ENCODE measurements around the gene SOX9.
A peak's percentile ranks its signal among the peaks of the same experiment; 100 is the strongest.
"Not testable (repeated sequence)": the region's sequence is repeated elsewhere in the genome, so short reads cannot be mapped to it uniquely, and the experiment has no call there.

SOX9 gene

GRCh38 chr17:72141336-72141735, 20.5 kb downstream of the SOX9 start:
- no peak overlapping the region for H3K4me3 ChIP-seq (ENCODE audit: low read length in 2 of 2)
- H3K27me3 ChIP-seq (ENCODE audit: control insufficient read depth in 2 of 2, insufficient read depth in 2 of 2, low read length in 2 of 2): no peaks in the 10 kb centered on the region
- H3K9me3 ChIP-seq (ENCODE audit: control insufficient read depth in 2 of 2, low read length in 2 of 2): no peaks in the 10 kb centered on the region
- H3K9ac ChIP-seq (ENCODE audit: low read depth in 1 of 2, low read length in 2 of 2): no peak overlapping the region
- H3K4me1 ChIP-seq (ENCODE audit: control insufficient read depth in 2 of 2, insufficient read depth in 2 of 2, low read length in 2 of 2): peaks cover 0 to 10% of the 10 kb centered on the region in 2 donors
- H3K27ac ChIP-seq (ENCODE audit: low read depth in 2 of 2, low read length in 2 of 2): no peak overlapping the region
- no peaks in the 10 kb centered on the region for H3K36me3 ChIP-seq (ENCODE audit: control insufficient read depth in 2 of 2, insufficient read depth in 2 of 2, low read length in 2 of 2)

- not testable (repeated sequence) for H3K27ac ChIP-seq (ENCODE audit: low read depth in 2 of 2, low read length in 2 of 2); H3K27me3 ChIP-seq (ENCODE audit: control insufficient read depth in 2 of 2, insufficient read depth in 2 of 2, low read length in 2 of 2); H3K4me1 ChIP-seq (ENCODE audit: control insufficient read depth in 2 of 2, insufficient read depth in 2 of 2, low read length in 2 of 2); H3K4me3 ChIP-seq (ENCODE audit: low read length in 2 of 2); H3K9ac ChIP-seq (ENCODE audit: low read depth in 1 of 2, low read length in 2 of 2); H3K36me3 ChIP-seq (ENCODE audit: control insufficient read depth in 2 of 2, insufficient read depth in 2 of 2, low read length in 2 of 2); H3K9me3 ChIP-seq (ENCODE audit: control insufficient read depth in 2 of 2, low read length in 2 of 2)
Observed at GRCh38 chr17:72142097-72142496, 21.3 kb downstream of the SOX9 start.

- Histone ChIP-seq H3K27me3 (ENCODE audit: control insufficient read depth in 2 of 2, insufficient read depth in 2 of 2, low read length in 2 of 2) (no peaks in the 10 kb centered on the region), H3K4me3 (ENCODE audit: low read length in 2 of 2) (no peak overlapping the region), H3K27ac (ENCODE audit: low read depth in 2 of 2, low read length in 2 of 2) (no peak overlapping the region), H3K9ac (ENCODE audit: low read depth in 1 of 2, low read length in 2 of 2) (no peak overlapping the region), H3K36me3 (ENCODE audit: control insufficient read depth in 2 of 2, insufficient read depth in 2 of 2, low read length in 2 of 2) (no peaks in the 10 kb centered on the region), H3K9me3 (ENCODE audit: control insufficient read depth in 2 of 2, low read length in 2 of 2) (no peaks in the 10 kb centered on the region), H3K4me1 (ENCODE audit: control insufficient read depth in 2 of 2, insufficient read depth in 2 of 2, low read length in 2 of 2) (peaks cover 0 to 10% of the 10 kb centered on the region in 2 donors)
Observed at GRCh38 chr17:72142614-72143013, 21.8 kb downstream of the SOX9 start.

GRCh38 chr17:72143245-72143644, 22.4 kb downstream of the SOX9 start:
- Histone ChIP-seq H3K27me3 (ENCODE audit: control insufficient read depth in 2 of 2, insufficient read depth in 2 of 2, low read length in 2 of 2) (no peaks in the 10 kb centered on the region), H3K9ac (ENCODE audit: low read depth in 1 of 2, low read length in 2 of 2) (peak overlapping the region in 1 of 2 donors; percentile 15), H3K4me3 (ENCODE audit: low read length in 2 of 2) (no peak overlapping the region), H3K9me3 (ENCODE audit: control insufficient read depth in 2 of 2, low read length in 2 of 2) (no peaks in the 10 kb centered on the region), H3K4me1 (ENCODE audit: control insufficient read depth in 2 of 2, insufficient read depth in 2 of 2, low read length in 2 of 2) (peaks cover 0 to 10% of the 10 kb centered on the region in 2 donors), H3K36me3 (ENCODE audit: control insufficient read depth in 2 of 2, insufficient read depth in 2 of 2, low read length in 2 of 2) (no peaks in the 10 kb centered on the region), H3K27ac (ENCODE audit: low read depth in 2 of 2, low read length in 2 of 2) (peak overlapping the region in 1 of 2 donors; percentile 40)

GRCh38 chr17:72144101-72144500, 23.3 kb downstream of the SOX9 start:
- no peaks in the 10 kb centered on the region for H3K9me3 ChIP-seq (ENCODE audit: control insufficient read depth in 2 of 2, low read length in 2 of 2)
- H3K27me3 ChIP-seq (ENCODE audit: control insufficient read depth in 2 of 2, insufficient read depth in 2 of 2, low read length in 2 of 2): no peaks in the 10 kb centered on the region
- H3K4me3 ChIP-seq (ENCODE audit: low read length in 2 of 2): no peak overlapping the region
- no peak overlapping the region for H3K9ac ChIP-seq (ENCODE audit: low read depth in 1 of 2, low read length in 2 of 2)
- no peaks in the 10 kb centered on the region for H3K36me3 ChIP-seq (ENCODE audit: control insufficient read depth in 2 of 2, insufficient read depth in 2 of 2, low read length in 2 of 2)
- peaks cover 0 to 10% of the 10 kb centered on the region in 2 donors for H3K4me1 ChIP-seq (ENCODE audit: control insufficient read depth in 2 of 2, insufficient read depth in 2 of 2, low read length in 2 of 2)
- no peak overlapping the region for H3K27ac ChIP-seq (ENCODE audit: low read depth in 2 of 2, low read length in 2 of 2)

GRCh38 chr17:72145562-72145961, 24.7 kb downstream of the SOX9 start:
- H3K36me3 ChIP-seq (ENCODE audit: control insufficient read depth in 2 of 2, insufficient read depth in 2 of 2, low read length in 2 of 2): no peaks in the 10 kb centered on the region
- H3K27ac ChIP-seq (ENCODE audit: low read depth in 2 of 2, low read length in 2 of 2): no peak overlapping the region
- no peak overlapping the region for H3K9ac ChIP-seq (ENCODE audit: low read depth in 1 of 2, low read length in 2 of 2)
- H3K9me3 ChIP-seq (ENCODE audit: control insufficient read depth in 2 of 2, low read length in 2 of 2): no peaks in the 10 kb centered on the region
- no peaks in the 10 kb centered on the region for H3K27me3 ChIP-seq (ENCODE audit: control insufficient read depth in 2 of 2, insufficient read depth in 2 of 2, low read length in 2 of 2)
- H3K4me1 ChIP-seq (ENCODE audit: control insufficient read depth in 2 of 2, insufficient read depth in 2 of 2, low read length in 2 of 2): peaks cover 0 to 10% of the 10 kb centered on the region in 2 donors
- H3K4me3 ChIP-seq (ENCODE audit: low read length in 2 of 2): no peak overlapping the region

- Histone ChIP-seq H3K4me3 (ENCODE audit: low read length in 2 of 2) (no peak overlapping the region), H3K4me1 (ENCODE audit: control insufficient read depth in 2 of 2, insufficient read depth in 2 of 2, low read length in 2 of 2) (peaks cover 0 to 10% of the 10 kb centered on the region in 2 donors), H3K9me3 (ENCODE audit: control insufficient read depth in 2 of 2, low read length in 2 of 2) (no peaks in the 10 kb centered on the region), H3K27ac (ENCODE audit: low read depth in 2 of 2, low read length in 2 of 2) (no peak overlapping the region), H3K27me3 (ENCODE audit: control insufficient read depth in 2 of 2, insufficient read depth in 2 of 2, low read length in 2 of 2) (no peaks in the 10 kb centered on the region), H3K36me3 (ENCODE audit: control insufficient read depth in 2 of 2, insufficient read depth in 2 of 2, low read length in 2 of 2) (no peaks in the 10 kb centered on the region), H3K9ac (ENCODE audit: low read depth in 1 of 2, low read length in 2 of 2) (no peak overlapping the region)
Observed at GRCh38 chr17:72145962-72146361, 25.1 kb downstream of the SOX9 start.

- Histone ChIP-seq H3K9me3 (ENCODE audit: control insufficient read depth in 2 of 2, low read length in 2 of 2) (no peaks in the 10 kb centered on the region), H3K36me3 (ENCODE audit: control insufficient read depth in 2 of 2, insufficient read depth in 2 of 2, low read length in 2 of 2) (no peaks in the 10 kb centered on the region), H3K27ac (ENCODE audit: low read depth in 2 of 2, low read length in 2 of 2) (no peak overlapping the region)
Observed at GRCh38 chr17:72146371-72146770, 25.6 kb downstream of the SOX9 start.

GRCh38 chr17:72150632-72151460, 30.0 kb downstream of the SOX9 start:
- peaks cover 4 to 9% of the 10 kb centered on the region in 2 donors for H3K4me1 ChIP-seq (ENCODE audit: control insufficient read depth in 2 of 2, insufficient read depth in 2 of 2, low read length in 2 of 2)
- peak overlapping the region in 1 of 2 donors; percentile 26 for H3K27ac ChIP-seq (ENCODE audit: low read depth in 2 of 2, low read length in 2 of 2)
- no peak overlapping the region for H3K4me3 ChIP-seq (ENCODE audit: low read length in 2 of 2)
- H3K9me3 ChIP-seq (ENCODE audit: control insufficient read depth in 2 of 2, low read length in 2 of 2): no peaks in the 10 kb centered on the region
- H3K9ac ChIP-seq (ENCODE audit: low read depth in 1 of 2, low read length in 2 of 2): no peak overlapping the region
- no peaks in the 10 kb centered on the region for H3K36me3 ChIP-seq (ENCODE audit: control insufficient read depth in 2 of 2, insufficient read depth in 2 of 2, low read length in 2 of 2)
- no peaks in the 10 kb centered on the region for H3K27me3 ChIP-seq (ENCODE audit: control insufficient read depth in 2 of 2, insufficient read depth in 2 of 2, low read length in 2 of 2)

More at GRCh38 chr17:72146371-72146770, 25.6 kb downstream of the SOX9 start:
- Histone ChIP-seq H3K9ac (ENCODE audit: low read depth in 1 of 2, low read length in 2 of 2) (no peak overlapping the region), H3K27me3 (ENCODE audit: control insufficient read depth in 2 of 2, insufficient read depth in 2 of 2, low read length in 2 of 2) (no peaks in the 10 kb centered on the region), H3K4me1 (ENCODE audit: control insufficient read depth in 2 of 2, insufficient read depth in 2 of 2, low read length in 2 of 2) (peaks cover 1 to 10% of the 10 kb centered on the region in 2 donors), H3K4me3 (ENCODE audit: low read length in 2 of 2) (no peak overlapping the region)

- H3K9ac ChIP-seq (ENCODE audit: low read depth in 1 of 2, low read length in 2 of 2): no peak overlapping the region
- peak overlapping the region in 1 of 2 donors; percentile 26 for H3K27ac ChIP-seq (ENCODE audit: low read depth in 2 of 2, low read length in 2 of 2)
Observed at GRCh38 chr17:72151565-72152386, 31.0 kb downstream of the SOX9 start.

More at GRCh38 chr17:72151565-72152386, 31.0 kb downstream of the SOX9 start:
- no peaks in the 10 kb centered on the region for H3K27me3 ChIP-seq (ENCODE audit: control insufficient read depth in 2 of 2, insufficient read depth in 2 of 2, low read length in 2 of 2)
- H3K9me3 ChIP-seq (ENCODE audit: control insufficient read depth in 2 of 2, low read length in 2 of 2): no peaks in the 10 kb centered on the region
- H3K36me3 ChIP-seq (ENCODE audit: control insufficient read depth in 2 of 2, insufficient read depth in 2 of 2, low read length in 2 of 2): no peaks in the 10 kb centered on the region
- no peak overlapping the region for H3K4me3 ChIP-seq (ENCODE audit: low read length in 2 of 2)
- peaks cover 4 to 9% of the 10 kb centered on the region in 2 donors for H3K4me1 ChIP-seq (ENCODE audit: control insufficient read depth in 2 of 2, insufficient read depth in 2 of 2, low read length in 2 of 2)
